NCI-H748 (cell line): ENCODE measurements around the gene DELE1.

ENCODE experiments used
- DNase-seq: peaks from one replicate; lab custom pipeline; 2025; ENCODE audit not compliant: unreplicated experiment; lab: John Stamatoyannopoulos, UW

The DELE1 gene

GRCh38 chr5:141923448-141924313 is at the start of gene DELE1:
Gene DELE1, plus strand, starts transcription at chr5:141923871. Its CDS starts 71 bp downstream, at chr5:141923942.
- peak; percentile 58 for DNase-seq

- DNase-seq = no peak
These were observed 49.8 kb upstream of the DELE1 start for GRCh38 chr5:141873933-141874261.

GRCh38 chr5:141874262-141874964 is 49.3 kb upstream of the DELE1 start:
- no peak for DNase-seq

- DNase-seq = no peak
These were observed 48.5 kb upstream of the DELE1 start for GRCh38 chr5:141875022-141875740.

- peak; percentile 71 for DNase-seq
These were observed 47.7 kb upstream of the DELE1 start for GRCh38 chr5:141875795-141876627.

DNA sequence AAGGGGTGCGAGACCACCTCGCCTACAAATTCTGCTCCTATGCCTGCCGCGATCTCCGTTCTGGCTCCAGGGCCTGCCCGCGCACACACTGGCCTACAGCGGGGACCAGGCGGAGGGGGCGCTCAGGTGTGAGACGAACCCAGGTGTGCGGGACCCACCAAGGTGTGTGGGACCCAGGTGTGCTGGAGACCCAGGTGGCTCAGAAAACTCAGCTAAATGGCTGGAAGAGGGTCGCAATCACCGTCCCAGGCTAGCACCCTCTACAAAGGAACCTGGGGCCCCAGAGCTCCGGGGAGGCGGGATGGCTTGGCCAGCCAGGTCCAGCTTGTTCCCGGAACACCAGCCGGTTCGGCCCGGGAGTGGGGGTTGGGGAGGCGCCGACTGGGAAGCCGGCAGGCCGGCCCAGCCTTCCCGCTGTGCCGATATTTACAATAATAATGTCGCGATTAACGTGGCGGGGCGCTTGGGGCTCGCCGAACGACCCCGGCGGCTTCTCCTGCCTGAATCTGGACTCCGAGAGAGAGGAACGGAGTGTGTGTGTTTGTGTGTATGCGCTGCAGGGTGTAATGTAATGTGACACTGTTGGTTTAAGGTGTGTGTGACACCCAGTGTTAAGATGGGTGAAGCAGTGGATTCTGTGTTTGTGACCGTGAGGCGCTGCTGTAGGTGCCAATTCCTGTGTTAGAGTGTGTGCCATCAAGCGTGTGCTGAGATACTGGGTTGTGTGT is 46.9 kb upstream of the DELE1 start:
- peak; percentile 63 for DNase-seq

DNA sequence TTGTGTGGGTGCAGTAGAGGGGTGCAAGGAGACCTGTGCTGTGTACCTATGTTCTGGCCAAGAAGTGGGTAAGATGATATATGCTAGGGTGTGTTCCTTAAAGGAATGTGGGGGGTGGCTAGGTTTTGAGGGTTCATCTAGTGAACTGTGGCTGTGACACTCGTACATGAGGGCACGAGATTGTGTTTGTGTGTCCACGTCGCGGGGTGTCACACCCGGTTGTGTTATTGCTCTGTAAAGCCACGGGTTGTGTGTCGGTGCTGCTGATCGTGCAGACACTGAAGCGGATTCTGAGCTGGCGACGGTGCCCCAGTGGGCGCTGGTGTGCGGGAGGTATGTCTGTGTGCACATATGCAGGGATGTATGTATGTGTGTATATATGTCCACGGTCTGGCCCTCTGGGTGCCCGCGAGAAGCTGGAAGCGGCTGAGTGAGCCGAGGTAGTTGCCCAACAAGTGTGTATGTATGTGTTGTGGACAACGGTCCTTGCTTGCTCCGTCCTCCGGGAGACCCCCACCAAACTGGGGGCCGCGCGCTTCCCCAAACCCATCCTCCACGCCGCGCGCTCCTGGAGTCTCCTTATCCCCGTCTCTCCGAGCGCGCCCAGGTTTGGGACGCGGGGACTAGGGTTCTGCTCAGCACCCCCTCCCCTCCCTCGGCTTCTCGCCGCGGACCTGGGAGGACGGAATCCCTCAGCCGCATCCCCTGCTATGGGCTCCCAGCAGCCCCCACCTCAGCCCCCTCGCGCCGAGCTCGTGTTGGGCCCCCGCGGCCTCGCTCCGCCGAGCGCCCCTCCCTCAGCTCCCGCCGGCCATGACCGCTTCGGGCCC is 46.1 kb upstream of the DELE1 start:
- DNase-seq = peak; percentile 75

DNA sequence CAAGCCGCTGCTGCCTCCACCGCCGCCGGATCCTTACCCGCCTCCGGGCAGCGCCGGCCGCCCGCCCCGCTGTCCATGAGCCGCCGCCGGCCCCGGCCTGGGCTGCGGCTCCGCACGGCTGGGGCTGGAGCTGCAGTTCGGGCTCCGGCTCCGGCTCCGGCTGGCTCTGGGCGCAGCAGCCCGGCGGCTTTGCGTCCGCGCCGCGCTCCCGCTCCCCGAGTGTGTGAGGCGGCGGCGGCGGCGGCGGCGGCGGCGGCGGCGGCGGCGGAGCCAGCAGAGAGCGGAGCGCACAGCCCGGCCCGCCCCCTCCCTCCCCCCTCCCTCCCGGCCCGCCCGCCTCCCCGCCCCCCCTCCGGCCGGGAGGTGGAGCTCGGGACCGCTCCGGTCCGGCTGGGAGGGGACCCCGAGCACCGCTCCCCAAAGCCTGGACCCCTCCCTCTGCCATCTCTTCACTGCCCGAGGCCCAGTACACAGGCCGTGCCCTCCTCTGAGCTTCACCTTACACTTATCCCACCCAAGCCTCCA is 45.4 kb upstream of the DELE1 start, which contains the start of gene PCDH1:
Gene PCDH1, minus strand, starts transcription at position 225 of the 525 bp plus-strand sequence. Its CDS starts 148 bp downstream, at position 77.
- DNase-seq = peak; percentile 71

GRCh38 chr5:141878711-141879425 is 44.8 kb upstream of the DELE1 start:
- peak; percentile 93 for DNase-seq

DNA sequence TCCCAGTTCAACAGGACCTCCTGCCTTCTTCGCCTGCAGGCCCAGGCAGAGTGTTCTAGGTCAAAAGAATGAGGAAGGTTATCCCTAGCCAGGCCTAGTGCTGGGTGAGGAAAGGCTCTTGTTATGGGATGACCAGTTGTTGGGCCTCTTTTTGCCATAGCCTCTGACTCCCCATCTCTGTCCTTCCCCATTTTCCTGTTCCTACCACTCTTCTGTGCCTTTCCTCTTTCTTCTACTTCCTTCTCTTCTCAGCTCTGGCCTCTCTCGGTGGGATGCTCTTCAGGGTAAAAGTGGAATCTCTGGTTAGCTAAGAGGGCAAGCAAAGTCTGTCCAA is 44.3 kb upstream of the DELE1 start:
- no peak for DNase-seq

DNA sequence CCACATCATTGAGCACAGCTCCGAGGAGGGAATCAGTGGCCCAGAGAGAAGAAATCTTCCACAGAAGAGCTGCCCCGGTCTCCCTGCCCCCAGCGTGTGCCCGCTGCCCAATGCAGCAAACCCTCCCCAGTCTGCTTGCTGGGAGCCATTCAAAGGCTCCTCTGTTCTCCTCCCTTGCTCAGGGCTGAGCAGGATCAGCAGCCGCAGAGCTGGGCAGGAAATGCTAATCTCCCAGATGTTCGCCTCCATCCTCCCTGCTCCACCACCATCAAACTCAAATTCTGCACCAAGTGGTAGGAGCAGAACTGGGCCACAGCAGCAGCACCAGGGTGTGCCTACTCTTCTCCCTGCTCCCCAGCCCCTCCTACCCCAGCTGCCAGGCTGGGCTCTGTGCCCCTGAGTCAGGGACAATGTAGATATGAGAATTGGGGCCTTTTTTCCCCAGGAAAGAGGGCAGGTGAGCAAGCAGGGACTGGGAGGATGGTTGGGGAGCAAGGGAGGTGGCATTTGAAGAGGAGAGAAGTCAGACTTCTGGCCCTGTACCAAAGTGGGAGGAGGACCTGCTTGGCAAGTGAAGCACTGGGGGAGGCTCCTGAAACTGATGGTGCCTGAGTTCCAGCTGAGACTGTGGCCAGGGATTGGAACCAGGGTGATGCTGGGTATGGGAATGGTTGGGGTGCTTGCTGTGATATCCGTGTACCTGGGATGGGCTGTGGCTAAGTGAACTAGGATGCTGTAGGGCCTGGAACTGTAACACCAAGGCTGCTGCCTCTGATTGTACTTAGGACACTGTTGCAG is 43.5 kb upstream of the DELE1 start:
- no peak for DNase-seq

- DNase-seq = no peak
These were observed 42.5 kb upstream of the DELE1 start for GRCh38 chr5:141880961-141881801.

GRCh38 chr5:141881886-141882285 is 41.8 kb upstream of the DELE1 start:
- DNase-seq = no peak

DNA sequence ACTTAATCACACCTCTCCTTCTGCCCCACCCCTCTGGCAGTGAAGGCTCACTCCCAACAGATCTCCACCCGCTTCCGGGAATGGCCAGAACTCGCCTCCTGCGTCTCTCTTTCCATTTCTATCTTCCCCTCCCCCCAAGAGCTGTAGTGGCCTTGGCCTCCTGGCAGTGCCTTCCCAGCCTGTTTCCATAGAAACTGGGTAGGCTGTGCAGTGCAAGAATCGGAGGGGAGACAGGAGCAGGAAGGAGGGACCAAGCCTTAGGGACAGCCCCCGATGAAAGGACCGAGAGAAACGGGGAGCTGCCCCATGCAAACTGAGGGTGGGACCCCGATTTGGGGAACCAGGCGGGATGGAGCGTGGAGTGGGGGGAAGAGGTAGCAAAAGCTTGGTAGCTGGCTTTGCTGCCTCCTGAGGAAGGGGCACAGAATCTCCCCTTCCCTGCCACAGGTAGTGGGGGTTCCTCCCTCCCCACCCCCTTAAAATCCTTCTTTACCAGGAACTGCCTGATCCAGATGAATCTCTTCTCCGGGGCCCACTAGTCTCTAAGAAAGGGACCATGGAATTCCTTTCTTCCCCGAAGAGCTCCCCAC is 41.0 kb upstream of the DELE1 start:
- DNase-seq = peak; percentile 91

DNA sequence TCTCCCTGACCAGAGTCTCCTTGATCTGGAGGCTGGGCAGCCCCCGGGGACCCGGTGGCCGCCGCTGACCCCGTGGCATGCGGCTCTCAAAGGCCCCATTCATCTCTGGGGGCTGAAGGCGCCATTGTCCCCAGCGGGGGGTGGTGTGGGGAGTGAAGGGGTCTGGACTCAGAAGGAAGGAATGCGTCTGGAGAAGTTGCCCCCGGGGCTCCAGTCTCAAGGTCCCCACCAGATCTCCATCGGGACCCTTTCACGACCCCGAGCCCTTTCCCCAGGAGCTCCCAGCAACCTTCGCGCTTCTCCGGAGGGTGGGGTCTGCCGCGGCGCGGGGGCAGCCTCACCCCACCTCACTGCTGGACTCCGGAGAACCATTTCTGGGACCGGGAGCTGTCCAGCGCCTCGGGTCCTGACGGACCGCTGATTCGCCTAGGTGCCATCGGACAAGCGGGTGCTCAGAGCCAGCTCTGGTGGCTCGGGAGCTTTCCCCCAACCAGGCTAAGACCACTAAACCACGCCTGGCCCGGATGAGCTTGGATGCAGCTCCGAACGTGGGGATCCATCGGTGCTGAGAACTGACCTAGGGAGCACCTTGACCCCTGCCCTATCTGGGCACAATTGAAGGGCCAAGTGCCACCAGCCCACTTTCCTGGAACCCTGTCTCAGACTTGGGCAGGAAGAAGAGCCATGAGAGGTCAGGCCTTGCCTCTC is 40.3 kb upstream of the DELE1 start:
- DNase-seq = no peak

DNA sequence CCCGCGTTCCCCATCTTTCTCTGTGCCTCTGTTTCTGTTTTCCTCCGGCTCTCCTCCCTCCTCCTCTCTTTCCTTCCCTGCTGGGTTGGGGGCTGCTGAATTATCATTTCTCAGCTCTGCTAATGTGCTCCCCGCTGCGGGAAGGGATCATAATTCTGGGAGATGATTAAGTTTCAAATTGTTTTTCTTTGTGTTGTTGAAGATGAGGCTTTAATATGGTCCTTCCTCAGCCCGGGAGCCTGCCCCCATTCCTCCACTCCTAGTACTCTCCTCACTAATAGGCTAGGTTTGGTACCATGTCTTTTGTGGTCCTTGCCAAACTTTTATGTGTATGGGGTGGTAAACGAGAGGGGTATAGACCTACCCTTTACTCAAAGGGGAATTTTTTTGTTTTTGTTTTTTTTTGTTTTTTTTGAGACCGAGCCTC is 39.8 kb upstream of the DELE1 start:
- no peak for DNase-seq
